Gastrocnemius medialis (tissue), 4 donors: Measurements from ENCODE around the gene PBXIP1. TPM values are rescaled to one million over a fixed set of nuclear protein-coding genes. Genes with fewer than 3 reads are reported as not detected.

ENCODE experiments used
- ATAC-seq, 2 donors: fragments of 150-250 bp; one replicate each; pipeline ENCODE4 v1.9.1; 2016
- DNase-seq, 2 donors: peaks; one replicate each; pipeline ENCODE4 v3.0.0-alpha.2; 2019
- H3K27ac ChIP-seq, 4 donors: fragments of 200-600 bp; sonication (generic); 1 replicate in 1 of 4; 2 replicates in 3 of 4; pipeline ENCODE4 v1.5.1; 2016 to 2018; ENCODE audit warnings: mild to moderate bottlenecking in 2 of 4, moderate library complexity in 1 of 4
- H3K27me3 ChIP-seq, 3 donors: fragments of 200-600 bp; sonication (generic) in 2 of 3; 1 replicate in 1 of 3; 2 replicates in 2 of 3; pipeline versions ENCODE4 v1.5.1 to v1.6.0; 2016 to 2019; ENCODE audit warnings: mild to moderate bottlenecking in 1 of 3, moderate library complexity in 1 of 3
- H3K36me3 ChIP-seq, 2 donors: fragments of 200-600 bp; sonication (generic) in 1 of 2; one replicate each; pipeline ENCODE4 v1.5.1; 2017 to 2018
- H3K4me1 ChIP-seq, 2 donors: fragments of 200-600 bp; sonication (generic) in 1 of 2; one replicate each; pipeline ENCODE4 v1.5.1; 2016 to 2017; ENCODE audit warnings: mild to moderate bottlenecking in 2 of 2
- H3K4me3 ChIP-seq, 4 donors: fragments of 200-600 bp; sonication (generic) in 3 of 4; 1 replicate in 1 of 4; 2 replicates in 3 of 4; pipeline ENCODE4 v1.5.1; 2016 to 2019; ENCODE audit warnings: mild to moderate bottlenecking in 2 of 4
- H3K9me3 ChIP-seq, 3 donors: fragments of 200-600 bp; sonication (generic) in 2 of 3; 1 replicate in 1 of 3; 2 replicates in 2 of 3; pipeline ENCODE4 v1.5.1; 2016 to 2019
- CTCF ChIP-seq, 5 experiments: fragments of 450-650 bp in 3 of 5; fragments of 200-600 bp in 2 of 5; sonication (generic) in 2 of 5; IDR thresholded peaks in 4 of 5; conservative IDR thresholded peaks in 1 of 5; 1 replicate in 4 of 5; 2 replicates in 1 of 5; pipeline ENCODE4 v1.5.1; 2016 to 2019; ENCODE audit warnings: antibody characterized with exemption in 5 of 5, mild to moderate bottlenecking in 3 of 5, moderate library complexity in 3 of 5
- POLR2A ChIP-seq, 2 donors: fragments of 450-650 bp; IDR thresholded peaks; one replicate each; pipeline ENCODE4 v1.6.1; 2017; ENCODE audit warnings: antibody characterized with exemption in 2 of 2, mild to moderate bottlenecking in 2 of 2, moderate library complexity in 2 of 2
- in situ Hi-C, 4 donors: fragments of 200-750 bp; cut with MboI; loops; one replicate each; pipeline versions ENCODE4 v1.15.0 to v1.8.0; 2017; ENCODE audit warnings: low sequenced_read_pairs in 4 of 4
- intact Hi-C: fragments of 100-400 bp; cut with DNase I; formaldehyde crosslinking; loops from one replicate; pipeline ENCODE4 v1.15.1; 2023; ENCODE audit warnings: low total_unique reads
- total RNA-seq, 4 donors: library from RNA; depleted of rRNA; stranded (reverse); fragments of >200 nt; gene quantifications; one replicate each; pipeline versions ENCODE4 v1.1.0 to v1.2.3, GENCODE V29; 2016

The PBXIP1 gene
- total RNA-seq, 4 donors from 2014 or later, result 126 to 171 (median 165) TPM

GRCh38 chr1:154941333-154942013 lies 14.4 kb downstream of the PBXIP1 start:
- intact Hi-C loops (no loop called here), in situ Hi-C loops (no loop called here)
- DNase-seq (no peak), ATAC-seq (no peak)
- H3K36me3 ChIP-seq, result peaks cover 0 to 16% of the 10 kb centered on the region in 2 donors
- H3K27me3 ChIP-seq, result no peaks in the 10 kb centered on the region
- H3K4me3 ChIP-seq, result no peak overlapping the region
- H3K4me1 ChIP-seq, result peaks cover 10 to 13% of the 10 kb centered on the region in 2 donors
- no peaks in the 10 kb centered on the region for H3K9me3 ChIP-seq
- no peak overlapping the region for H3K27ac ChIP-seq
- TF ChIP-seq CTCF (IDR thresholded peaks at IDR 0.05 in 4 of 5, conservative IDR thresholded peaks at IDR 0.05 in 1 of 5) (no peak), POLR2A (IDR thresholded peaks at IDR 0.05) (no peak)

GRCh38 chr1:154940651-154941194 lies 15.2 kb downstream of the PBXIP1 start:
- in situ Hi-C loops (no loop called here), intact Hi-C loops (no loop called here)
- Histone ChIP-seq H3K9me3 (no peaks in the 10 kb centered on the region), H3K27me3 (no peaks in the 10 kb centered on the region), H3K4me1 (peaks cover 14 to 18% of the 10 kb centered on the region in 2 donors), H3K36me3 (peaks cover 0 to 11% of the 10 kb centered on the region in 2 donors), H3K4me3 (no peak overlapping the region), H3K27ac (no peak overlapping the region)
- ATAC-seq (no peak), DNase-seq (no peak)
- TF ChIP-seq CTCF (IDR thresholded peaks at IDR 0.05 in 4 of 5, conservative IDR thresholded peaks at IDR 0.05 in 1 of 5), result no peak
- TF ChIP-seq POLR2A (IDR thresholded peaks at IDR 0.05), result no peak

GRCh38 chr1:154940213-154940560 lies 15.7 kb downstream of the PBXIP1 start:
- Histone ChIP-seq H3K27ac (no peak overlapping the region), H3K27me3 (no peaks in the 10 kb centered on the region), H3K36me3 (peaks cover 0 to 5% of the 10 kb centered on the region in 2 donors), H3K4me1 (peaks cover 17 to 20% of the 10 kb centered on the region in 2 donors), H3K4me3 (no peak overlapping the region), H3K9me3 (no peaks in the 10 kb centered on the region)
- TF ChIP-seq CTCF (IDR thresholded peaks at IDR 0.05 in 4 of 5, conservative IDR thresholded peaks at IDR 0.05 in 1 of 5) (no peak), POLR2A (IDR thresholded peaks at IDR 0.05) (no peak)
- ATAC-seq, result no peak
- no peak for DNase-seq
- in situ Hi-C loops, result no loop called here
- intact Hi-C loops, result no loop called here

- intact Hi-C loops, result no loop called here
- Histone ChIP-seq H3K27me3 (no peaks in the 10 kb centered on the region), H3K4me3 (no peak overlapping the region), H3K27ac (peak overlapping the region; percentile 93 to 99 (median 98)), H3K36me3 (no peaks in the 10 kb centered on the region), H3K4me1 (peaks cover 11 to 17% of the 10 kb centered on the region in 2 donors), H3K9me3 (no peaks in the 10 kb centered on the region)
- no peak for ATAC-seq
- TF ChIP-seq CTCF (IDR thresholded peaks at IDR 0.05 in 4 of 5, conservative IDR thresholded peaks at IDR 0.05 in 1 of 5) (no peak), POLR2A (IDR thresholded peaks at IDR 0.05) (no peak)
- in situ Hi-C loops, result no loop called here
- DNase-seq, result no peak
Observed at GRCh38 chr1:154938604-154939399, 17.1 kb downstream of the PBXIP1 start.
